ENCODE data around the gene RHEX.

Gene RHEX

GRCh38 chr1:206131037-206131436, 78.1 kb downstream of the RHEX start:
- TF ChIP-seq CTCF (IDR thresholded peaks at IDR 0.05) = no peak

GRCh38 chr1:206133751-206134415, 80.9 kb downstream of the RHEX start:
- no peak for TF ChIP-seq CTCF (IDR thresholded peaks at IDR 0.05)

GRCh38 chr1:206135248-206135647, 82.3 kb downstream of the RHEX start:
- no peak for TF ChIP-seq CTCF (IDR thresholded peaks at IDR 0.05)

DNA sequence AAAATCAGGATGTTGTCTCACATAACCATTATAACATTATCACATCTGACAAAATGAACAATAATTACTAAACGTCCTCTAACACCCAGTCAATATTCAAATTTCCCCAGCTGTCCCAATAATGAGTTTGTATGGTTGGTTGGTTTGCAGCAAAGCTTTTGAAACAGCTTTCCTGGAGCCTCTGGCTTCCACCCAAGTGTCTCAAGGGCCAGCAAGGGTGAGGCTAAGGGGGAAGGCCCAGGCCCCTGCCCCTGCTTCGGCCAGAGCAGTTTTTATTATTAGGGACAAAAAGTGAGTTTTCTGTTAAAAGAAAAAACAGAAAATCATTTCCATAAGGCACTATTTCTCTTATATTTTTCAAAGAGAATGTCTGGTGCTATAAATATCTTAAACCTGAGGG, 83.3 kb downstream of the RHEX start:
- TF ChIP-seq CTCF (IDR thresholded peaks at IDR 0.05) = no peak

DNA sequence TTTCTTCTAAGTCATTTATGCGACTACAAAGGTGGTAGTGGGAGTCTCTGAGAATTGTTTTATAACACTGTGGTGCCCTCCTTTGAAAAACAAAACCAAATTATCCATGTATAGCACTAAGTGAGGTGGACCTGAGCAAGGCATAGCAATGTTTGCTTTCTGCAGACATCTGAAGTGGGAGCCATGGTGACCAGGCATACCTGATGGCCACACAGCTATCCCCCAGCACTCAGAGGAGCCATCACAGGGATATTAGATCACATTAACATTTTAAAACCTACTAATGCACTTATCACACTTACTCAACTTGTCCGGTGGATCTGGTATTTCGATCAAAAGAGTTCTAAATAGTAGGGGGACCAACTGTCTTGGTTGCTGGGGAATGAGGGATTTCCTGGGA, 89.0 kb downstream of the RHEX start:
- TF ChIP-seq CTCF (IDR thresholded peaks at IDR 0.05) = no peak

DNA sequence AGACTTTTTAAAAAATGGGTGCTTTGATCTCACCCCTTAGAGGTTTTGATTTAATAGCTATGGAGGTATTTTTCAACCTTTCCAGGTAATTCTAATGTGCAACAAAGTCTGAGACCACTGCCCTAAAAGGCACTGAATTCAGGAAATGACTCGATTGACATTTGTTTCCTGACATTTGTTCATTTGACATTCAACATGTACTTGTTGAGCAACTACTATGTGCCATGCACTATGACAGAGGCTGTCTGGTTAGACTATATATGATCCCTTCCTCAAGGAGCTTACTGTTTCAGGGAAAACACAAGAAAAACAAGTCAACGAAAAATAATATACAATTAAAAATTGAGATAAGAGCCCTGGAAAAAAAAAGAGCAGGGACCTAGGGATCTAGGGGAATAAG, 89.8 kb downstream of the RHEX start:
- no peak for TF ChIP-seq CTCF (IDR thresholded peaks at IDR 0.05)

- no peak for TF ChIP-seq CTCF (IDR thresholded peaks at IDR 0.05)
Observed at GRCh38 chr1:206143537-206144172, 90.7 kb downstream of the RHEX start.
